ENCODE results near the gene FAM227B.

DNA sequence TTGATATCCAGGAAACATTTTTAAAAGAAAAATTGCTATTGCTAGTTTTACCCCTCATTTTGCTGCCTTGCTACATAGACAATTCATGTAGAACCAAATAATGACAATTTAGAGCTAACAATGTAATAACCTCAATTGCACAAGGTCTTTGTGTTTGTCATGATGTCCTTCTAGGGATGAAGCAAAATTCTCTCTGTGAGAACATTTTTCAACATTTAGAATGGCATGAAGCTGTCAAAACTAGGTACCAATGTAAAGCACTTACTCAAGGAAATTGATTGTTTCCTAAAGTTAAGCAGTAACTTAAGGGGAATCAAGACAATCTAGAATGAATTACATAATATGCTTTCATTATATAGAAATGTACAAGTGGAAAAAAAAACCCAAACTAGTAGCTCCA lies 205.5 kb downstream of the FAM227B start:
- TF ChIP-seq CTCF (IDR thresholded peaks at IDR 0.05) (no peak), EP300 (IDR thresholded peaks at IDR 0.05) (no peak), POLR2A (IDR thresholded peaks at IDR 0.05) (no peak)
